ENCODE data around the gene RHEX.
"Not testable (repeated sequence)": the region's sequence is repeated elsewhere in the genome, so short reads cannot be mapped to it uniquely, and the experiment has no call there.

RHEX gene

DNA sequence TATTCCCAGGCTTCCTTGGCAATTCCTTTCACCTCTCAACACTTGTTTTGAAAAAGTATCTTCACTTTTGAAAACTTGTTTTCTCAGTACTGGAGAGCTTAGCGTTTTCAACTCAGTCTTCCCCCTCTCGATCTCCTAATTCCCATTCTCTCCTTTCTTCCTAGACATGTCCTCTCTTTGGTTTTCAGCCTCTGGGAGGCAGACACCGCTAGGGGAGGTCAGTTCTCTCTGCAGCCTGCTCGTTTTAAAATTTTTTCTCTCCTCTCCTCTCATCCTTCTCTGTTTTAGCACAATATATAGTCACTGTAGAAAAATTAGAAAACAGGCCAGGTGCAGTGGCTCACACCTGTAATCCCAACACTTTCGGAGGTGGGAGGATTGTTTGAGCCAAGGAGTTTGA lies 12.6 kb upstream of the RHEX start:
- no peak overlapping the region for H3K4me3 Mint-ChIP-seq
- H3K4me1 Mint-ChIP-seq (ENCODE audit: low read depth): peaks cover 14% of the 10 kb centered on the region
- peaks cover 51% of the 10 kb centered on the region for H3K27me3 Mint-ChIP-seq (ENCODE audit: low read depth)
- H3K36me3 Mint-ChIP-seq (ENCODE audit: low read depth): peaks cover 1% of the 10 kb centered on the region
- H3K9me3 Mint-ChIP-seq: no peaks in the 10 kb centered on the region
- no peak overlapping the region for H3K27ac Mint-ChIP-seq

DNA sequence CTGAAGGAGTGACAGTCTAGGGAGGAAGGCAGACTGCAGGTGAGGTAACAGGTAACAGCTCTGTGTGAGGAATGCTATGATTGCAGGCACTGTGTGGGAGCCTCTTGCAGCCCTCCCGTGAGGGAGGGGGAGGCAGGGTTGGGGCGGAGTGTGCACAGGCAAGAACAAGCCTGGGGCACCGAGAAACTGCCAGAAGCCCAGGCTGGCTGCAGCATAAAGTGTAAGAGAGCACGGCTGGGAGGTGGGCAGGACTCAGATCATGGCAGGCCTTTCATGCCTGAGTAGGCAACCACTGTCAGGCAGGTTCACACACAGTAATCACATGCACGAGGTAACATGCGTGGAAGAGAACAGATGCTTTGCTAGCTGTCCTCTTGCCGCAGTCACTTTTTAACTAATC lies 11.3 kb upstream of the RHEX start:
- Mint-ChIP-seq H3K27ac (no peak overlapping the region), H3K9me3 (no peaks in the 10 kb centered on the region), H3K36me3 (ENCODE audit: low read depth) (peaks cover 1% of the 10 kb centered on the region), H3K4me3 (no peak overlapping the region), H3K4me1 (ENCODE audit: low read depth) (peaks cover 14% of the 10 kb centered on the region), H3K27me3 (ENCODE audit: low read depth) (peaks cover 39% of the 10 kb centered on the region)

DNA sequence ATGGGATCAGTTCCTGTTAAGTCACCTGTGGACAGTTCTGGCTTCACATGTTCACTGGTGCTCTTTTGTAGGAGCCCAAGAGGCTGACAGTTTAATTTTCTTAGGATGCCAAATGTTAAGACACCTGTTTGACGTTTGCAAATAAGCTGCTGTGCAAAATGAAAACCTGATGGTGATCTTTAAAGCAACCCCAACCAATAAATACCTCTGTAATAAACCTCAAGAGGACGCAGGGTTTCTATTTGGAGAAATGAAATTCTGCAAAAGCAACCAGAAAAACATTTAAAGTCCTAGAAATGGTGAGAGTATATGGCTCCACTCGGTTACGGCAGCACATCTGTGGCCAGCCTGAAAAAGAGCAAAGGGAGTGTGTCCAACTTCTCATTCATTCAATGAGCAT lies 5.7 kb upstream of the RHEX start:
- Mint-ChIP-seq H3K4me3 (no peak overlapping the region), H3K4me1 (ENCODE audit: low read depth) (peaks cover 26% of the 10 kb centered on the region), H3K27me3 (ENCODE audit: low read depth) (peaks cover 18% of the 10 kb centered on the region), H3K27ac (no peak overlapping the region), H3K36me3 (ENCODE audit: low read depth) (no peaks in the 10 kb centered on the region), H3K9me3 (no peaks in the 10 kb centered on the region)

DNA sequence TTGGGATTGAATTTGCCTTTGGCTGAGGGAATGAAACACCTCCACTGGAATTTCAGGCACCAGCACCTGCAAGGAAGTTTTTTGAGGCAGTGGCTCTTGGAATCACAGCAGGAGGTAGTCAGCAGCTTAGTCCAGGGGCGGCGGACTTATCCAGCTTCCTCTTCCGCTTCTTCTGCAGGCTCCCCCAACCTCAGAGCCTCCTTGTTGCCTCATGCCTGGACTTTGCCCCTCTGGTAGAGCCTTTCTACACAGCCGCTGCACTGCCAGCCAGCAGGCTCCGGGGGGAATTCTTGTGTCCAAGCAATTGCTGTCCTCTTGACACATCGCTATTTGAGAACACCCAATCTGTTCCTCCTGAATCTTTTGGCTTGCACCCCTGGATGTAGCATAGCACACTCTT lies 4.4 kb upstream of the RHEX start:
- Mint-ChIP-seq H3K9me3 (no peaks in the 10 kb centered on the region), H3K4me1 (ENCODE audit: low read depth) (peaks cover 37% of the 10 kb centered on the region), H3K4me3 (no peak overlapping the region), H3K27ac (no peak overlapping the region), H3K36me3 (ENCODE audit: low read depth) (peaks cover 5% of the 10 kb centered on the region), H3K27me3 (ENCODE audit: low read depth) (peaks cover 17% of the 10 kb centered on the region)

DNA sequence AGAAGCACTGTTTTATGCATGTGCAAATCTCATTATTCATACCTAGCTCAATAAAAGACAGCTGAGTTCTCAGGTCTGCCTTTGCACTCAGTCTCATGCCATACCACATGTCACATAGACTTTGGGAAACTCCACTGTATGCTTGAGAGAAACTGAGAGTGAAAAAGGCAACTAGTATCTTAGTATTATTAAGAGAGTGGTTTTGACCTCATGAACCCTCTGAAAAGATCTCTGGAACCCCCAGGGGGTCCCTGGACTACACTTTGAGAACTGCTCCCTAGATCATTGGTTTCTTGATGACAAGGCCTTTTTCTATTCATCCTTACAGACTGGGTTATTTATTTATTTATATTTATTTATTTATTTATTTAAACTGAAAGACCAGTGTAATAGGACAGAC lies 3.7 kb upstream of the RHEX start:
- H3K27me3 Mint-ChIP-seq (ENCODE audit: low read depth): peaks cover 14% of the 10 kb centered on the region
- H3K27ac Mint-ChIP-seq: no peak overlapping the region
- H3K36me3 Mint-ChIP-seq (ENCODE audit: low read depth): peaks cover 5% of the 10 kb centered on the region
- H3K4me3 Mint-ChIP-seq: no peak overlapping the region
- H3K9me3 Mint-ChIP-seq: no peaks in the 10 kb centered on the region
- H3K4me1 Mint-ChIP-seq (ENCODE audit: low read depth): peaks cover 39% of the 10 kb centered on the region

DNA sequence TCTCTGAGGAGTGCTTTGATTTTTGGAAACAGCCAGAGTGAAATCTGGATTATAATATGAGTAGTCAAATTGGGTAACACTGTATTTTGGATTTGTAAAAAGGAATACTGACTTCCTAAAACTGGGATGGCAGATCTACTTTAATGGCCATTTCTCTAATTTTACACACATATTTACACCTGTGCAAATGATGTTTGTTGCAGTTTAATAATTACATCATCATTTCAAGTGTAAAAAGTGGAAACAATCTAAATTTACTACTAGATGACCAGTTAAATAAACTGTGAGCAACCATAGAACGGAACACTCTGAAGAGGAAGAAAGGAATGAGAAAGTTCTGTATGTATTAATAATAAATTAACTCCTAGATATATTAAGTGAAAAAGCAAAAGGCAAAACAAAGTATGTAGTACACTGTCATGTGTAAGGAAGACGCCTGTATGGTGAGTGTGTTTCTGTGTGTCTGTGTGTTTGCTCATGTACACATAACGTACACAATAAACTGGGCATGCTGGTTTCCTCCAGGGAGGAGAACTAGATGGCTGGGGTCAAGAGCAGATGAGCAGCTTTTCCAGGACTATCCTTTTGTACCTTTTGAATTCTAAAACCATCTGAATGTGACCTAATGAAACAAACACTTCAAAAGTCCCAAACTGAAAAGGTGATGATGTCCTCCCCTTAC lies 2.9 kb upstream of the RHEX start:
- Mint-ChIP-seq H3K36me3 (ENCODE audit: low read depth) (peaks cover 5% of the 10 kb centered on the region), H3K4me3 (no peak overlapping the region), H3K27me3 (ENCODE audit: low read depth) (peaks cover 16% of the 10 kb centered on the region), H3K27ac (no peak overlapping the region), H3K4me1 (ENCODE audit: low read depth) (peaks cover 39% of the 10 kb centered on the region), H3K9me3 (no peaks in the 10 kb centered on the region)

DNA sequence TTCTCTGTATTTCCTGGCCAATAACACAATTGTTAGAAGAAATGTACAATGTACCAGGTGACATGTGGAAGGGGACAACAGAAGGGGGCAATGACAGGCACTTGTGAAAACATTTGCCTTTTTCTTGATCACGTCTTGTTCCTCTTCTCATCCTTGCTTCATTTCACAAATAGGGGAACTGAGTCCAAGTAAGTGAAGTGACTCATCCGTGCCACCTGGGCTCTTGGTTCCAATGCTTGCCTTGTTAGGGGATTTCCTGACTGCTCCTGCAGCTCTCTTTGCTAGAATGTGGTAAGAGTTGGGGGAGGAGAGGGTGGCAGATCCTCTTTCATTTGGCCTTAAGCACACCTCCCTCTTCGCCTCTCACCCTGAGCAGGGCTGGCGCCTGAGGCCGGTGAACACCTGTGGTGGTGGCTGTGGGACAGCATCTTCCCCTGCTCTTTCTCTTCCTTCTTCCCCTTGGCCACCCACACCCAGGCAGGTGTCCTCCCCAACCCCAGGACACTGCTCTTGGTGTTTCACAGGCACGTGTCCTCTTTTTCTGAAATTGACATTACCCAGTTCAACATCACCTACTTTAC lies 2.2 kb upstream of the RHEX start:
- peak overlapping the region; percentile 36 for H3K4me3 Mint-ChIP-seq
- peaks cover 39% of the 10 kb centered on the region for H3K4me1 Mint-ChIP-seq (ENCODE audit: low read depth)
- H3K36me3 Mint-ChIP-seq (ENCODE audit: low read depth): peaks cover 5% of the 10 kb centered on the region
- H3K27me3 Mint-ChIP-seq (ENCODE audit: low read depth): peaks cover 20% of the 10 kb centered on the region
- peak overlapping the region; percentile 93 for H3K27ac Mint-ChIP-seq
- no peaks in the 10 kb centered on the region for H3K9me3 Mint-ChIP-seq

DNA sequence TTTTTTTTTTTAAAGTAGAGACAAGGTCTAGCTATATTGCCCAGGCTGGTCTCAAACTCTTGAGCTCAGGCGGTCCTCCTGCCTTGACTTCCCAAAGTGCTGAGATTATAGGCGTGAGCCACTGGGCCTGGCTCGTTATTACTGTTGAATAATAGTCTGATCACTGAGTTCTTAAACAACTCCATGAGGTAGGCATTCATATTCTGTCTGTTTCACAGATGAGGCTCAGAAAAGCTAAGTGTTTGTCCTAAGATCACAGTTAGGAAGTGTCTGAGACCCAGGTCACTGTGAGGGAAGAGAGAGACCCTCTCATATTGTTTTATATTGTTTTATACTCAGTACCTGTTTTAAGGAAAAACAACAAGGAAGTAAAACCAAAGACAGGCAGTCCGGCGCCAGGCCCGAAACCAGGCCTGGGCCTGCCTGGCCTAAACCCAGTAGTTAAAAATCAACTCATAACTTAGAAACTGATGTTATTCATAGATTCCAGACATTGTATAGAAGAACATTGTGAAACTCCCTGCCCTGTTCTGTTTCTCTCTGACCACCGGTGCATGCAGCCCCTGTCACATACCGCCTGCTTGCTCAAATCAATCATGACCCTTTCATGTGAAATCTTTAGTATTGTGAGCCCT lies 625 bp upstream of the RHEX start:
- H3K4me3 Mint-ChIP-seq; H3K9me3 Mint-ChIP-seq; H3K36me3 Mint-ChIP-seq (ENCODE audit: low read depth): not testable (repeated sequence)
- Mint-ChIP-seq H3K27me3 (ENCODE audit: low read depth) (peaks cover 31% of the 10 kb centered on the region), H3K4me1 (ENCODE audit: low read depth) (peaks cover 39% of the 10 kb centered on the region), H3K27ac (peak overlapping the region; percentile 32)

DNA sequence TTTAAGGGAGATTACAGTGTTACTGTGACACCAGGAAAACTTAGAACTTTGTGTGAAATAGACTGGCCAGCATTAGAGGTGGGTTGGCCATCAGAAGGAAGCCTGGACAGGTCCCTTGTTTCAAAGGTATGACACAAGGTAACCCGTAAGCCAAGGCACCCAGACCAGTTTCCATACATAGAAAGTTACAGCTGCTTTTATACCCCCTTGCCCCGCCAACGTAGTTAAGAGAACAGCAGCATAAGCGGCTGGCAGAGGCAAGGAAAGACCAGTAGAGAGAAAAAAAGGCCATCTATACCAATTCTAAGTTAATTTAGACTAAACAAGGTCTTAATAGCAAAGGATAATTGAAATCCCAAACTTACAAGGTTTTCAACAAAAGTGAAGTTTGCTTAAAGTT lies 643 bp downstream of the RHEX start:
- peaks cover 39% of the 10 kb centered on the region for H3K4me1 Mint-ChIP-seq (ENCODE audit: low read depth)
- H3K27ac Mint-ChIP-seq: peak overlapping the region; percentile 69
- H3K4me3 Mint-ChIP-seq; H3K36me3 Mint-ChIP-seq (ENCODE audit: low read depth); H3K9me3 Mint-ChIP-seq: not testable (repeated sequence)
- peaks cover 28% of the 10 kb centered on the region for H3K27me3 Mint-ChIP-seq (ENCODE audit: low read depth)

DNA sequence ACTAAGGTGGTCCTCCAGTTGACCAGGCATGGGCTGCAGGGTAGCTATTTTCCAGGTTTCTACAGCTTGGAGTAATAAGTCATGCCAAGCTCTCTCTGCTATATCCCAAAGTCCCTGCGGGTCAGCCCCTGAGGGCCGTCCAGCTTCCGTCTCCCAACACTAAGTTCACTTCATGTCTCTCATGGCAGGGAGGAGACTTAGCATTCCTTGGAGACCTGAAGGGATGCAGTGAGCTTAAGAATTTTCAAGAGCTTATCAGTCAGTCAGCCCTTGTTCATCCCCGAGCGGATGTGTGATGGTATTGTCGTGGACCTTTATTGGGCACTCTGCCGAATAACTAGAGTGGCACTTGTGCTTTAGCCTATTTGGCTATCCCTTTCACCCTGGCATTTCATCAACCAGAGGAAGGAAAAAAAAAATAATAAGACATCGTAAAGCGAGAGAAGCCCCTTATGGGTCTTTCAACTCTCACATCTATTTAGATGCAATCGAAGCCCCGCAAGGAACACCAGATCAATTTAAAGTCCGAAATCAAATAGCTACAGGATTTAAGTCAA lies 2.2 kb downstream of the RHEX start:
- peaks cover 38% of the 10 kb centered on the region for H3K27me3 Mint-ChIP-seq (ENCODE audit: low read depth)
- H3K27ac Mint-ChIP-seq; H3K36me3 Mint-ChIP-seq (ENCODE audit: low read depth); H3K9me3 Mint-ChIP-seq; H3K4me3 Mint-ChIP-seq: not testable (repeated sequence)
- peaks cover 35% of the 10 kb centered on the region for H3K4me1 Mint-ChIP-seq (ENCODE audit: low read depth)

DNA sequence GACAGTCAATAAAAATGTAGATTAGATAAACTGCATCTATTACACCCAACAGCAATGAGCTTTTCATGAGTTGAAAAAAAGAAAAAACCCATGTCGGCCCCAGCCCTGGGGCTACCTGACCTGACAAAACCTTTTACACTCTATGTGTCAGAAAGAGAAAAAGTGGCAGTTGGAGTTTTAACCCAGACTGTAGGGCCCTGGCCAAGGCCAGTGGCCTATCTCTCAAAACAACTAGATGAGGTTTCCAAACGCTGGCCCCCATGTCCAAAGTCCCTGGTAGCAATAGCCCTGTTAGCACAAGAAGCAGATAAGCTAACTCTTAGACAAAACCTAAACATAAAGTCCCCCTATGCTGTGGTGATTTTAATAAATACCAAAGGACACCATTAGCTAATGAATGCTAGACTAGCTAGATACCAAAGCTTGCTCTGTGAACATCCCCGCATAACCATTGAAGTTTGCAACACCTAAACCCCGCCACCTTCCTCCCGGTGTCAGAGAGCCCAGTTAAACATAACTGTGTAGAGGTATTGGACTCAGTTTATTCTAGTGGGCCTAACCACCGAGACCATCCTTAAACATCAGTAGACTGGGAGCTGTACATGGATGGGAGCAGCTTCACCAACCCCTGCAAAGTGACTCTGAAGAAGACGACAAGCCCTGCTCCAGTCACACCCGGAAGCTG lies 2.8 kb downstream of the RHEX start:
- H3K36me3 Mint-ChIP-seq (ENCODE audit: low read depth); H3K4me3 Mint-ChIP-seq; H3K9me3 Mint-ChIP-seq; H3K27ac Mint-ChIP-seq: not testable (repeated sequence)
- H3K4me1 Mint-ChIP-seq (ENCODE audit: low read depth): peaks cover 29% of the 10 kb centered on the region
- H3K27me3 Mint-ChIP-seq (ENCODE audit: low read depth): peaks cover 44% of the 10 kb centered on the region

DNA sequence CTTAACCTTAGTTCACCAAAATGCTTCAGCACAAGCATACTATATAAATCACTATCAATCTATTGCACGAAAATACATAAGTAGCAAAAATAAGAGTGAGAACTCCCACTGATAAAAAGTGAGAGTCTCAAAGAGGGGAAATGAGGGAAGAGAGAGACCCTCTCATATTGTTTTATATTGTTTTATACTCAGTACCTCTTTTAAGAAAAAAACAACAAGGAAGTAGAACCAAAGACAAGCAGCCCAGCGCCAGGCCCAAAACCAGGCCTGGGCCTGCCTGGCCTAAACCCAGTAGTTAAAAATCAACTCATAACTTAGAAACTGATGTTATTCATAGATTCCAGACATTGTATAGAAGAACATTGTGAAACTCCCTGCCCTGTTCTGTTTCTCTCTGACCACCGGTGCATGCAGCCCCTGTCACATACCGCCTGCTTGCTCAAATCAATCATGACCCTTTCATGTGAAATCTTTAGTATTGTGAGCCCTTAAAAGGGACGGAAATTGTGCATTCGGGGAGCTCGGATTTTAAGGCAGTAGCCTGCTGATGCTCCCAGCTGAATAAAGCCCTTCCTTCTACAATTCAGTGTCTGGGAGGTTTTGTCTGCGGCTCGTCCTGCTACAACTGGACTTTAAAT lies 5.4 kb downstream of the RHEX start:
- not testable (repeated sequence) for H3K4me1 Mint-ChIP-seq (ENCODE audit: low read depth); H3K36me3 Mint-ChIP-seq (ENCODE audit: low read depth); H3K27ac Mint-ChIP-seq; H3K9me3 Mint-ChIP-seq; H3K4me3 Mint-ChIP-seq
- peaks cover 57% of the 10 kb centered on the region for H3K27me3 Mint-ChIP-seq (ENCODE audit: low read depth)

DNA sequence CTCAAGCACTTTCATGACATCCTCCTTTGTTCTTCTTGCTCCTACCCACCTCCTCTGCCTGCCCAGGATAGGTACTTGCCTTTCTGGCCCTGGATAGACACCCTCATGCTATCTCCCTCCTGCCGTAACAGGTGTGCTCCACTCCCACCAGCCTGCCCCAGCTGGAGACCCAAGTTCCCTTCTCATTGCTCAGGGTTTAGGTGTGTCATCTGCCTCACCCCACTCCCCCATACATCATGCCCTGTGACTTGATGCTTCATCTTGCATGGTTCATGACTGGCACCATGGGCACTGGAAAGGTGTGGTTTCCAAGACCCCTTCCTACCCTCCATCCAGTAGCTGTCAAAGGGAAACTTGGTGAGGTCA lies 5.9 kb downstream of the RHEX start:
- H3K4me1 Mint-ChIP-seq (ENCODE audit: low read depth): peaks cover 2% of the 10 kb centered on the region
- no peak overlapping the region for H3K27ac Mint-ChIP-seq
- peaks cover 7% of the 10 kb centered on the region for H3K9me3 Mint-ChIP-seq
- H3K27me3 Mint-ChIP-seq (ENCODE audit: low read depth): peaks cover 56% of the 10 kb centered on the region
- peaks cover 1% of the 10 kb centered on the region for H3K36me3 Mint-ChIP-seq (ENCODE audit: low read depth)
- H3K4me3 Mint-ChIP-seq: no peak overlapping the region

DNA sequence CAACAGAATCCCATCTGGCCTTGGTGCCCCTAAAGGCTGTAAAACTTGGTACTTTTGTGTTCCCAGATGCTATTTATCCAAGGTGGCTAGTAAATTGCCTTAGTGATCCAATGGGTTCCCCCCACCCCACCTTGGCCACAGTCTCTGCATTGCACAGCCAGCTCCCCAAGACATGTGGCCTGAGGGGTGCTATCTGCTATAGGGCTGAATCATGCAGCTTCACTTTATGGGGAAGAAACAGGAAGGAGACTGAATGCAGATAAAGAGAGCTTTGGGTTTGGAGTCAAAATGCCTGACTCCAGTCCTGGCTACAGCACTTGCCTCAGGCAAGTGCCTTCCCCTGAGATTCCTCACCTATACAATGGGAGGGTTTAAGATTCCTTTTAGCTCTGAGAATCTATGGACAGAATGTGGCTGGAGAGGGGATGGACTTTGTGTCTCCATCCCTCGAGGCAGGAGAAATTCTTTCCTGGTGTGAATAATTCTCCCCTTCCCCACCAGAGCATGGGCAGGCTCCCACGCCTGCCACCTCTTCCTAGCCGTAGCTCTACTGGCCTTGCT lies 6.5 kb downstream of the RHEX start:
- peaks cover 56% of the 10 kb centered on the region for H3K27me3 Mint-ChIP-seq (ENCODE audit: low read depth)
- no peak overlapping the region for H3K27ac Mint-ChIP-seq
- peaks cover 2% of the 10 kb centered on the region for H3K4me1 Mint-ChIP-seq (ENCODE audit: low read depth)
- peaks cover 7% of the 10 kb centered on the region for H3K9me3 Mint-ChIP-seq
- H3K36me3 Mint-ChIP-seq (ENCODE audit: low read depth): peaks cover 1% of the 10 kb centered on the region
- H3K4me3 Mint-ChIP-seq: no peak overlapping the region
